RWPE2 (cell line): ENCODE data around the gene TP73.

ENCODE experiments used
- ATAC-seq: fragments of 200-7000 bp; cut with Tn5 transposase; 3 replicates; pipeline ENCODE4 v1.9.1; 2021; ENCODE audit warnings: low read depth
- DNase-seq: peaks from one replicate; pipeline ENCODE4 v3.0.0-alpha.2; 2020; ENCODE audit warnings: low spot score
- H3K27ac ChIP-seq: fragments of 450-650 bp; 2 replicates; pipeline ENCODE4 v1.5.1; 2017; ENCODE audit warnings: mild to moderate bottlenecking; ENCODE audit not compliant: poor library complexity, severe bottlenecking
- H3K27me3 ChIP-seq: fragments of 250-450 bp; sonication (Bioruptor Pico); 2 replicates; pipeline ENCODE4 v1.5.1; 2021; ENCODE audit warnings: mild to moderate bottlenecking, moderate library complexity; ENCODE audit not compliant: insufficient read depth, poor library complexity, severe bottlenecking
- H3K36me3 ChIP-seq: fragments of 250-450 bp; sonication (Bioruptor Pico); 2 replicates; pipeline ENCODE4 v1.5.1; 2020; ENCODE audit warnings: low read depth, mild to moderate bottlenecking, moderate library complexity
- H3K4me1 ChIP-seq: fragments of 250-450 bp; sonication (Bioruptor Pico); 2 replicates; pipeline ENCODE4 v1.5.1; 2021; ENCODE audit warnings: mild to moderate bottlenecking, moderate library complexity; ENCODE audit not compliant: insufficient read depth, poor library complexity, severe bottlenecking
- H3K4me3 ChIP-seq: fragments of 250-450 bp; sonication (Bioruptor Pico); 2 replicates; pipeline ENCODE4 v1.5.1; 2021; ENCODE audit warnings: mild to moderate bottlenecking, moderate library complexity; ENCODE audit not compliant: severe bottlenecking
- H3K9me3 ChIP-seq: fragments of 250-450 bp; sonication (Bioruptor Pico); 2 replicates; pipeline ENCODE4 v1.5.1; 2021; ENCODE audit warnings: mild to moderate bottlenecking, moderate library complexity; ENCODE audit not compliant: severe bottlenecking
- CTCF ChIP-seq: fragments of 450-650 bp; IDR thresholded peaks from one replicate; pipeline ENCODE4 v1.5.1; 2017; ENCODE audit warnings: mild to moderate bottlenecking, moderate library complexity; ENCODE audit not compliant: poor library complexity, severe bottlenecking

TP73 gene

GRCh38 chr1:3785456-3786157 is 133.3 kb downstream of the TP73 start:
- peaks cover 59% of the 10 kb centered on the region for H3K36me3 ChIP-seq
- TF ChIP-seq CTCF, result peak; percentile 8
- DNase-seq (no peak), ATAC-seq (no peak)
- H3K27me3 ChIP-seq, result no peaks in the 10 kb centered on the region
- H3K9me3 ChIP-seq, result no peaks in the 10 kb centered on the region
- no peak overlapping the region for H3K27ac ChIP-seq
- no peak overlapping the region for H3K4me3 ChIP-seq
- no peaks in the 10 kb centered on the region for H3K4me1 ChIP-seq
